ENCODE results near the gene KRT33A. TPM values are rescaled to one million over a fixed set of nuclear protein-coding genes. Genes with fewer than 3 reads are reported as not detected.

The KRT33A gene
- total RNA-seq, 2 donors from 2014 or later, result not detected

GRCh38 chr17:41315814-41316445 is 34.7 kb downstream of the KRT33A start:
- no peak overlapping the region for H3K27ac ChIP-seq
- peaks cover 5% of the 10 kb centered on the region for H3K9me3 ChIP-seq
- no peak for TF ChIP-seq CTCF (IDR thresholded peaks at IDR 0.05)
- no peaks in the 10 kb centered on the region for H3K27me3 ChIP-seq (replicated peaks; ENCODE audit: insufficient read depth)
- H3K4me3 ChIP-seq, result no peak overlapping the region
- DNase-seq (ENCODE audit: low spot score), result no peak
- no peak for ATAC-seq (ENCODE audit: insufficient number of reproducible peaks, low FRiP score, low read depth)
- no peaks in the 10 kb centered on the region for H3K36me3 ChIP-seq
- H3K4me1 ChIP-seq (ENCODE audit: control insufficient read depth in 1 of 2, low read depth in 2 of 2), result no peaks in the 10 kb centered on the region

- Histone ChIP-seq H3K4me3 (no peak within 1 kb of the TSS), H3K27me3 (replicated peaks; ENCODE audit: insufficient read depth) (no peaks in the 10 kb centered on the region), H3K36me3 (no peaks in the 10 kb centered on the region), H3K9me3 (peaks cover 5% of the 10 kb centered on the region), H3K4me1 (ENCODE audit: control insufficient read depth in 1 of 2, low read depth in 2 of 2) (no peaks in the 10 kb centered on the region), H3K27ac (no peak within 1 kb of the TSS)
- no peak for TF ChIP-seq CTCF (IDR thresholded peaks at IDR 0.05)
- ATAC-seq (ENCODE audit: insufficient number of reproducible peaks, low FRiP score, low read depth) (no peak), DNase-seq (ENCODE audit: low spot score) (no peak)
Observed at GRCh38 chr17:41315204-41315794, 35.3 kb downstream of the KRT33A start, which contains the start of gene KRTAP17-1. Gene KRTAP17-1 (minus strand): TSS chr17:41315710. CDS start chr17:41315650, 60 bp downstream.

- no peak for DNase-seq (ENCODE audit: low spot score)
- no peak for ATAC-seq (ENCODE audit: insufficient number of reproducible peaks, low FRiP score, low read depth)
- Histone ChIP-seq H3K4me1 (ENCODE audit: control insufficient read depth in 1 of 2, low read depth in 2 of 2) (peaks cover 0 to 9% of the 10 kb centered on the region in 2 donors), H3K27ac (no peak overlapping the region), H3K27me3 (replicated peaks; ENCODE audit: insufficient read depth) (no peaks in the 10 kb centered on the region), H3K4me3 (no peak overlapping the region), H3K9me3 (no peaks in the 10 kb centered on the region), H3K36me3 (no peaks in the 10 kb centered on the region)
- TF ChIP-seq CTCF (IDR thresholded peaks at IDR 0.05), result no peak
Observed at GRCh38 chr17:41311111-41311510, 39.5 kb downstream of the KRT33A start.

- Histone ChIP-seq H3K36me3 (no peaks in the 10 kb centered on the region), H3K4me1 (ENCODE audit: control insufficient read depth in 1 of 2, low read depth in 2 of 2) (peaks cover 0 to 9% of the 10 kb centered on the region in 2 donors), H3K27ac (no peak within 1 kb of the TSS), H3K4me3 (peak within 1 kb of the TSS; percentile 19), H3K27me3 (replicated peaks; ENCODE audit: insufficient read depth) (no peaks in the 10 kb centered on the region), H3K9me3 (no peaks in the 10 kb centered on the region)
- no peak for TF ChIP-seq CTCF (IDR thresholded peaks at IDR 0.05)
- DNase-seq (ENCODE audit: low spot score), result no peak
- ATAC-seq (ENCODE audit: insufficient number of reproducible peaks, low FRiP score, low read depth), result no peak
Observed at GRCh38 chr17:41308918-41309359, 41.7 kb downstream of the KRT33A start, which contains the start of gene KRTAP16-1. Gene KRTAP16-1 (minus strand): TSS chr17:41309309. CDS start chr17:41309253, 56 bp downstream.

- DNase-seq (ENCODE audit: low spot score), result no peak
- Histone ChIP-seq H3K9me3 (no peaks in the 10 kb centered on the region), H3K27ac (no peak overlapping the region), H3K4me1 (ENCODE audit: control insufficient read depth in 1 of 2, low read depth in 2 of 2) (peaks cover 0 to 9% of the 10 kb centered on the region in 2 donors), H3K27me3 (replicated peaks; ENCODE audit: insufficient read depth) (no peaks in the 10 kb centered on the region), H3K36me3 (no peaks in the 10 kb centered on the region), H3K4me3 (peak overlapping the region; percentile 19)
- no peak for ATAC-seq (ENCODE audit: insufficient number of reproducible peaks, low FRiP score, low read depth)
- TF ChIP-seq CTCF (IDR thresholded peaks at IDR 0.05), result no peak
Observed at GRCh38 chr17:41308251-41308917, 42.2 kb downstream of the KRT33A start.

All from thoracic aorta (tissue), 2 donors.